GM21390 (cell line): ENCODE measurements around the gene MCTP2.

Source experiments
- ATAC-seq: cut with Tn5 transposase; IDR thresholded peaks from one replicate; pipeline ENCODE4 v1.9.1; 2021; ENCODE audit not compliant: unreplicated experiment

MCTP2 gene

DNA sequence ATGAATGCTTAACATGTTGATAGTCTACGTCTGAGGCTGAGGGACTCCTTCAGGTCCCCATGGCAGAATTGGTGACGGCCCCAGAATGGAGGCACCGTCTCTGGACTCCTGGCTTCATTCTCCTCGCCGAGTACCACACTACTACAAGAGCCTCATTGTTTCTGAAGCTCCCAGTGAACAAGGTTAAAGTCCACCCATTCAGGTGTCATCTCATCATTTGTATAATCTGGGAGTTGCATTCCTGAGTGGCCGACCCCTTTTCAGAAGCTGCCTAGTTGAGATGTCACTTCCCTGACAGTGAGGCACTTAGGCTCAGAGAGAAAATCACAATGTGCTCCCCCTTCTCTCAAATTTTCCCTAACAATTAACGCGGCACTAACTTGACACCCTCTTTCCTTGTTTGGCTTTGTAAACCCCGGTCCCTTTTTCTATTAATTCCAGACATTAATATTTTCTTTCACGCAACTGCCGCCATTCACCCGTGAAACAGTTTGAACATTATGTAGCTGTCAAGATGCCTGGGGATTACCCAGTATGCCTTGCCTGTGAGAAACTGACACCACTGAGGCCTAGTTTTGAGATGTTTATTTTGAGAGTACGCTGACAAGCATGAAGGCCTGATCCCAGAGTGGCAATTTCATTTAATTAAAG, 105.6 kb downstream of the MCTP2 start:
- no peak for ATAC-seq

DNA sequence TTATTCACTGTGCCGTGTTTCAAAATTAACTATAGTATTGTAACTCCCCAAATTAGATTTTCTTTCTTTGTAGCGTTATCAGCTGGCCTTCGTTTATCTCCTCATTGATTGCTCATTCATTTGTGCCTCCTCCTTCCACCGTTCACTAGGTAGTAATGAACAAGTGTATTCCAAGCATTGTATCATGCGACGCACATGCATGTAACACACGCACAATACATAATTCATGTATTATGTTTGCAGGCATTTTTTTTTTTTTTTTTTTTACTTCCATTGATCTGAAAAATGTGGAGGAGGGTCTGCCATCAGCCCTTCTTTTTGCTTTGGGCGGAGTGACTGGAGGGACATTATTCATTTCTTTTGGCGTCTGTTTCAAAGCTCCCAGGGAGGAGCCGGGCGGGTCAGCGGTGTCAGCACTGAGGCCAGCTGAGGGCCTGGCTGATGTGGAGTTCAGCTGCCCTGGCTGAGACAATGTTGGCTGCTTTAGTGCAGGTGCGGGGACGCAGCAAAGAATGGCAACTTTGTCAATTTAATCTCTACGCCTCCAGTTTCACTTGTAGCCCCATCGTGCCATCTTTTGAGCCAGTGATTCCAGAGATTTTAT, 107.0 kb downstream of the MCTP2 start:
- no peak for ATAC-seq

- ATAC-seq, result no peak
Observed at GRCh38 chr15:94346282-94346681, 114.9 kb downstream of the MCTP2 start.

GRCh38 chr15:94348084-94348483, 116.7 kb downstream of the MCTP2 start:
- ATAC-seq, result no peak

- no peak for ATAC-seq
Observed at GRCh38 chr15:94351031-94351535, 119.7 kb downstream of the MCTP2 start.

DNA sequence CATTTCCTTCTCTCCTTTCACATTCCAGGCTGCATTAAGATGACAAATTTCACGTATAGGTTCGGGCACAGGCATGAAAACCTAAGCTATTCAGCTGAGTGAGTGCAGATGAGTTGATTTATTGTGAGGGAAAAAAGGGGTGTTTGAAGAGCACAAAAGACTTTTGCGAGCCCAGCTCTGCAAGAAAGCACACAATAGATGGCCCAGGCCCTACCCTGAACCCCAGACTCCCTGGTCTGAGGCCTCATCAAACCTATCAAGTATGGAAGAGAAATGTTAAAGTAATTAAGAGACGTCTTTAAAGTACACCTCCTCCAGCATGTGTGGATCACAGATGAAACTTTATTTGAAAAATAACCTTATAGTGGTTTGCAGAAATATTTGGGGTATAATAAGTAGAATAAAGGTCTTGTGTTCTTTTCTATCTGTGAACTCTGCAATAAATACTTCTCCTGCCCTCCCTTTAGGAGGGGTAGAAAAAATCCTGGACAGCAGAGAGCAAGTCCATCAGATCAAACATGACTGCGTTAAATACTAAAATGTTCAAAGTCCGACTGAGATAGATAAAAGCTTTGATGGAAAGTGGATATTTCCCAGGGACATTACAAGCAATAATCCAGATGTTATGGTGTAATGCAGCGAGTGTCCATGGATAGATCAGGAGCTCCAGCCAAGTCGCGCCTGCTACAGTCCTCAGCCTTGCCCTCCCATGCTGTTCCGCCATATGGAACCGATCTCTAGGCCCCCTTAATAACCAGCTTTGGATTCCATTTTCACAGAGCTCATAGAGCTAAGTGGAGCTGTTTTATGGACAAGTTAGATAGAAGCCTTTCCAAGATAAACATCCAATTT, 121.5 kb downstream of the MCTP2 start:
- no peak for ATAC-seq

DNA sequence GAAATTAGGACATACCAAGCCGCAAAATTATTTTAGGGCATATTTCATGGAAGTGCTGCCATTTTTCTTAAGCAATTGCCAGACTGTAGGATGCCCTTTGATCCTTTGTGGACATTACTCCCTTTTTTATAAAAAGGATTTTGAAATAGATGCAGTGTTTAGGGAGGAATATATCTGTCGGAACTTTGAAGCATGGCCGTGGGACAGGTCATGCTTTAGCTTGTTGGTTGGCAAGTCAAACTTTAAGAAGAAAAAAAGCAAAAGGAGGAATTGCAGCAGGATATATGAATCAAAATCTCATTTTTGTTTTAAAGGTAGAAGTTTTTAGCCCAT, 122.1 kb downstream of the MCTP2 start:
- no peak for ATAC-seq

- no peak for ATAC-seq
Observed at GRCh38 chr15:94354655-94355054, 123.3 kb downstream of the MCTP2 start.

- no peak for ATAC-seq
Observed at GRCh38 chr15:94359716-94360115, 128.4 kb downstream of the MCTP2 start.

DNA sequence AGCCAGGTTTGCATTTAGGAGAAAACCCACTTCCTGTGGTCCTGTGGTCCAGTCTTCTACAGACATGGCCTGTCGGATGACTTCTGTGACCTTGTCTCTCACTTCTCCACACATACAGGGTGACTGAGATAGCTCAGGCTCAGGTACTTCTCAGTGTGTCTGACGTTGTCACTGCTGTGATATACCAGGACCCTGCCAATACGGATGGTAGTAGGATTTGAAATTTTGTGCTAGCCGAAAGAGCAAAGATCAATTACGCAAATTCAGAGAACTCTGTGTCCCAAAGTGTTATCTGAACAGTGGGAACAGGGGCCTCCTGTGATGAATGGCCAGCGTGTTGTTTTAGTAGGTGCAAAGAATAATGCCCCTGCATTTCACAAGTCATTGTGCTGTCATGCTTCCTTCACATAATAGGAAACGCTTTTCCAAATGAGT, 128.9 kb downstream of the MCTP2 start:
- no peak for ATAC-seq

GRCh38 chr15:94362385-94363092, 131.2 kb downstream of the MCTP2 start:
- ATAC-seq, result no peak

GRCh38 chr15:94363382-94363781, 132.0 kb downstream of the MCTP2 start:
- ATAC-seq, result no peak

DNA sequence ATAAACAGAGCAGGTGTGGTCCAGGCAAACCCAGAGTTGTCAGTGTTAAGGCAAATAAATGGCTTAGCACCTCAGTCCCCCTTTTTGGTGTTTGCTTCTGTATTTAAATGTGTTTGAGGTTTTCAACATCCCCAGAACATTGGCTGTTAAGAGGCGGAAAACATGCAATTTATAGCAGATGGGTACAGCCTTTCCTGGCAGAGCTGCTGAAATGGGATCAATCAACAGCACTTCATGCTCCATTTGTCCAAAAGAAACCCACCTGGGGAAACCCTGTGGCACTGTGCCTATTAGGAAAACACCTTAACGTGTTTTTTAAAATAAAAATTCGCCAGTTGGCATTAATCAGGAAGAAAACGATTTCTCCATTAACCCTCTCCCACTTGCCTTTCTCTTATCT, 135.4 kb downstream of the MCTP2 start:
- ATAC-seq, result no peak

DNA sequence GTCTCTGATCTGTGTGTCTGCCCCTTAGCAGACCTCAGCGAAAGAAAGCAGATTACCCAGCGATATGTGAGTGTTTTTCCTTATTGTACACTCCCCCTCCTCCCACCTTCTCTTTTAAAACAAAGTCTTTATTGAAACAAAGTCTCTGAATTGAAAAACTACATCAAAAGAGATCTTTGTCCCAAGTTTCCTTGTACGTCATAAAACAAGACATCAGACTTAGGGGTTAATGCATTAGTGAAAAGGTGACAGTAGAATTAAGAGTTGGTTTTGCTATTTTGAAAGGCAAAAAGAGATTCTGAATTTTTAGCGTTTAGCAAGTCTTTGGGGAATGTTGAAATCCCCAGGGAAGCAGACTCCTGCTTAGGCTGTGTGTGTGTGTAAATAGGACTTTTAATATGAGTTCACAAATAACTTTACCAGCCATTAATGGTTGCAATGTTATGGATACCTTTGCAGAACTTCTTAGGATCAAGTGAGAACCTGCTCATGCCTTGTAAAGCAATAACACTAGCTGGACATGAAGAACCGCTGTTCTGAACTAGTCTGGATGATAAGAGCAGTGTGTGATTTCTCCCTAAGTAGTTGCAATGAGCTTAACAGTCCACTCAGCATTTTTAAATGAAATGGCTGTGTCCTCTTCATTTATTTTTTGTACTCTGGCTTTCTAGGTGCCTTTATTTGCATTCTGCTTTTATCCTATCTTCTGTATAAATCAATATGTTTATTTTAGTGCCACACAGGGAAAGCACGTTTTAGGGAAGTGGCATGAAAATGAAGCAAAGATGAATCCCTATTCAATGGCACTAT, 136.6 kb downstream of the MCTP2 start:
- no peak for ATAC-seq

- no peak for ATAC-seq
Observed at GRCh38 chr15:94370206-94370935, 139.0 kb downstream of the MCTP2 start.

DNA sequence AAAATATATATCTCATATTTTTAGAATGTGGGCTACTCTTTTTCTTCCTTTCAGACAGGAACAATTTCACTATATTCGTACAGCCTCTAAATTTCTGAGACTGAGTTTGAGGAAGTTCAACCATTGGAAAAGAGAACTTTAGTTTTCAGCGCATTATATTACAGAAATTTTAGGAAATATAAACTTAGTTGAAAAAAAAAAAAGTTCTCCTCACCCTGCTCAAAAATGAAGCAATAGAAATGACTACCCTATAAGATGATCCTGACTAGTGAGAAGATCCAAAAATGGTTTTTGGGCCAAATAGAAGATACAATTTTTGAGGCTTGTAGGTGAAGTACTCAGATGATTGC, 139.6 kb downstream of the MCTP2 start:
- ATAC-seq, result no peak

- no peak for ATAC-seq
Observed at GRCh38 chr15:94372821-94373220, 141.5 kb downstream of the MCTP2 start.

DNA sequence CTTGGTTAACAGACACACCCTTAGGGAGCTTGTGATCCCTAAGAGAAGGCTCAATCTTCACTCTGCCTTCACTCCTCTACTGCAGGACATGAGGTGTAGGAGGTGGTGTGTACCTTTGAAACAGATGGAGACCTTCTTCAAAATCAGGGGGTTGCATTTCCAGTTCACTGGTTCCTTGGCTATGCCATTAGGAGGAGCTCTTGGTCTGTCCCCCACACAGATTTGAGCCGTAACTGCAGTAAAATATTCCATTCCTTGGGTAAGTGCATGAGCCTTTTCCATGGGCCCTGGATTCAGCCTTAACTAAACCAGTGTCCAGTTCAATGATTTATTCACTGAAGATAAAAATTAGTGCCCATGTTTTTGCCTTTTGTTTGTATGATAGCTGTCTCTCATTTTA, 144.6 kb downstream of the MCTP2 start:
- ATAC-seq, result no peak

- ATAC-seq, result no peak
Observed at GRCh38 chr15:94379986-94380385, 148.6 kb downstream of the MCTP2 start.

DNA sequence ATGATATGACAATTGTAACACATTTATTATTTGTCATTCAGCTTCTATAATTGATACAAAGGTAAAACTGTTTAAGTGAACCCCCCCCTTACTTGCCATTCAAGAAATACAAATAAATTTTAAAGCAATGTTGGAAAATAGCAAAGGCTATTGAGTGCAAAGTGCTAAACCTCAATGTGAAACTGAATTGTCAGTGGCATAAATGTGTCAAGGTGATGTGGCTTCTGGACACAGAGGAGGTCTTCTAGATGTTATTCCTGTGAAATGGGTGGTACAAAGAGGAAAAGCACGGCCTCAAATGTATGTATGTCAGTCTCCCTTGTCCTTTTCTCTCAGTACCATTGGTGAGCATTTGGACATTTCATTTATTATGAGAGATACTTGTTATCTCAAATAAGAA, 149.4 kb downstream of the MCTP2 start:
- no peak for ATAC-seq
